SU-DHL-6 (cell line): ENCODE measurements around the gene KCNH1.

Source experiments
- EZH2phosphoT487 ChIP-seq: fragments of 200-600 bp; sonication (generic), shearing (Covaris generic); conservative IDR thresholded peaks from 2 replicates; pipeline ENCODE4 v1.6.1; 2018; ENCODE audit warnings: mild to moderate bottlenecking, antibody characterized with exemption, low read length, moderate library complexity, mixed read lengths
- TF ChIP-seq, protein P1 (sequence below): fragments of 200-600 bp; sonication (generic); IDR thresholded peaks from one replicate; pipeline ENCODE4 v1.5.1; 2017; ENCODE audit warnings: antibody characterized with exemption, mild to moderate bottlenecking, low read length, moderate library complexity; ENCODE audit not compliant: insufficient read depth, poor library complexity, severe bottlenecking

DNA sequence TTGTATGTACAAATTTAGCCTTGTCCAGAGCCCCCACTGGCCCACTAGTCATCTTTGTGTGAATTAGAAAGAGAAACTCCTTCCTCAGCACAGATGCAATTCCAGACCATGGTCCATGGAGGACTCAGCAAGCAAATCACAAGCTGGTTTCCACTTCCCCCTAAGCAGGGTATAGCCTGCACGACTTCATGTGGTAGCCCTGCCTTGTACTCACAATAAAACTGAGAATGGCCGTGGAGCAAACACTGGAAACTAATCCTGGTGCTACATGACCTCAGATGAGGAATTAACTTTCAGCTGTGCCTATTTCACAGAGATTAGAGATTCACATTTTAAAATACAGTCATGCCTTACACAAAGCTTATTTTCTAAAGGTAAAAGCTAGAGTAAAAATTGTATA lies 32.5 kb downstream of the KCNH1 start:
- TF ChIP-seq, protein P1, sequence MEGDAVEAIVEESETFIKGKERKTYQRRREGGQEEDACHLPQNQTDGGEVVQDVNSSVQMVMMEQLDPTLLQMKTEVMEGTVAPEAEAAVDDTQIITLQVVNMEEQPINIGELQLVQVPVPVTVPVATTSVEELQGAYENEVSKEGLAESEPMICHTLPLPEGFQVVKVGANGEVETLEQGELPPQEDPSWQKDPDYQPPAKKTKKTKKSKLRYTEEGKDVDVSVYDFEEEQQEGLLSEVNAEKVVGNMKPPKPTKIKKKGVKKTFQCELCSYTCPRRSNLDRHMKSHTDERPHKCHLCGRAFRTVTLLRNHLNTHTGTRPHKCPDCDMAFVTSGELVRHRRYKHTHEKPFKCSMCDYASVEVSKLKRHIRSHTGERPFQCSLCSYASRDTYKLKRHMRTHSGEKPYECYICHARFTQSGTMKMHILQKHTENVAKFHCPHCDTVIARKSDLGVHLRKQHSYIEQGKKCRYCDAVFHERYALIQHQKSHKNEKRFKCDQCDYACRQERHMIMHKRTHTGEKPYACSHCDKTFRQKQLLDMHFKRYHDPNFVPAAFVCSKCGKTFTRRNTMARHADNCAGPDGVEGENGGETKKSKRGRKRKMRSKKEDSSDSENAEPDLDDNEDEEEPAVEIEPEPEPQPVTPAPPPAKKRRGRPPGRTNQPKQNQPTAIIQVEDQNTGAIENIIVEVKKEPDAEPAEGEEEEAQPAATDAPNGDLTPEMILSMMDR: no peak
- no peak for TF ChIP-seq EZH2phosphoT487
